Amniotic epithelial cell (primary cell): ENCODE measurements around the gene CD44.
A peak's percentile ranks its signal among the peaks of the same experiment; 100 is the strongest.
"Not testable (repeated sequence)": the region's sequence is repeated elsewhere in the genome, so short reads cannot be mapped to it uniquely, and the experiment has no call there.

Experiments used
- DNase-seq: peaks from one replicate; pipeline ENCODE4 v3.0.0-alpha.2; 2010; ENCODE audit warnings: low read depth

Gene CD44

GRCh38 chr11:35138943-35139721 lies at the start of gene CD44:
TSS of gene CD44 (plus strand) at chr11:35139171. CDS start at chr11:35139304, 133 bp downstream.
- DNase-seq: peak; percentile 51

- no peak for DNase-seq
Measured at GRCh38 chr11:35089666-35090065, 49.3 kb upstream of the CD44 start.

- no peak for DNase-seq
Measured at GRCh38 chr11:35090125-35090524, 48.8 kb upstream of the CD44 start.

- not testable (repeated sequence) for DNase-seq
Measured at GRCh38 chr11:35090991-35091390, 48.0 kb upstream of the CD44 start.

- DNase-seq: no peak
Measured at GRCh38 chr11:35096723-35097122, 42.2 kb upstream of the CD44 start.

GRCh38 chr11:35097814-35098455 lies 41.0 kb upstream of the CD44 start:
- no peak for DNase-seq

GRCh38 chr11:35098855-35099254 lies 40.1 kb upstream of the CD44 start:
- DNase-seq: no peak

GRCh38 chr11:35099278-35100012 lies 39.5 kb upstream of the CD44 start:
- peak; percentile 59 for DNase-seq

GRCh38 chr11:35100013-35100383 lies 39.0 kb upstream of the CD44 start:
- no peak for DNase-seq

GRCh38 chr11:35101223-35101622 lies 37.7 kb upstream of the CD44 start:
- DNase-seq: no peak

GRCh38 chr11:35102267-35102666 lies 36.7 kb upstream of the CD44 start:
- peak; percentile 78 for DNase-seq

GRCh38 chr11:35103366-35104208 lies 35.4 kb upstream of the CD44 start:
- DNase-seq: peak; percentile 100

- no peak for DNase-seq
Measured at GRCh38 chr11:35104655-35105054, 34.3 kb upstream of the CD44 start.

- DNase-seq: peak; percentile 53
Measured at GRCh38 chr11:35105319-35106079, 33.5 kb upstream of the CD44 start.

- no peak for DNase-seq
Measured at GRCh38 chr11:35106595-35106994, 32.4 kb upstream of the CD44 start.

- DNase-seq: no peak
Measured at GRCh38 chr11:35107861-35108260, 31.1 kb upstream of the CD44 start.

GRCh38 chr11:35108336-35108735 lies 30.6 kb upstream of the CD44 start:
- DNase-seq: not testable (repeated sequence)

- DNase-seq: no peak
Measured at GRCh38 chr11:35109041-35109440, 29.9 kb upstream of the CD44 start.

GRCh38 chr11:35109827-35110226 lies 29.1 kb upstream of the CD44 start:
- DNase-seq: no peak

GRCh38 chr11:35111161-35112055 lies 27.6 kb upstream of the CD44 start:
- DNase-seq: peak; percentile 99
